Activated CD8-positive, alpha-beta T cell treated with anti-CD3 and anti-CD28 coated beads, Interleukin-2, amount 10 ng/mL, durations not matched to agents 7 days and 5 days (primary cell): Measurements from ENCODE around the gene AFF4. TPM values are rescaled to one million over a fixed set of nuclear protein-coding genes. Genes with fewer than 3 reads are reported as not detected.
A peak's percentile ranks its signal among the peaks of the same experiment; 100 is the strongest.
"Not testable (repeated sequence)": the region's sequence is repeated elsewhere in the genome, so short reads cannot be mapped to it uniquely, and the experiment has no call there.

ENCODE experiments used
- ATAC-seq: fragments of 150-1000 bp; cut with Tn5 transposase; one replicate; pipeline ENCODE4 v1.10.0; 2021; ENCODE audit warnings: moderate library complexity
- CTCF ChIA-PET: fragments of 350-600 bp; sonication (Branson Sonifier 250); formaldehyde crosslinking; loops from one replicate; lab custom pipeline; 2021; ENCODE audit warnings: antibody characterized with exemption; lab: Charles Lee
- POLR2A ChIA-PET: fragments of 350-600 bp; sonication (Branson Sonifier 250); formaldehyde crosslinking; loops from one replicate; lab custom pipeline; 2021; ENCODE audit warnings: antibody characterized with exemption; lab: Charles Lee
- DNase-seq: peaks from one replicate; pipeline ENCODE4 v3.0.0-alpha.2; 2020
- H3K27ac Mint-ChIP-seq: one replicate; pipeline ENCODE4 v1.8.0; 2021; ENCODE audit warnings: mild to moderate bottlenecking, mixed read lengths
- H3K27me3 Mint-ChIP-seq: one replicate; pipeline ENCODE4 v1.8.0; 2021; ENCODE audit warnings: low read depth, mixed read lengths
- H3K36me3 Mint-ChIP-seq: one replicate; pipeline ENCODE4 v1.8.0; 2021; ENCODE audit warnings: low read depth, mixed read lengths
- H3K4me1 Mint-ChIP-seq: one replicate; pipeline ENCODE4 v1.8.0; 2021; ENCODE audit warnings: low read depth, mixed read lengths
- H3K4me3 Mint-ChIP-seq: one replicate; pipeline ENCODE4 v1.8.0; 2021; ENCODE audit warnings: mild to moderate bottlenecking, mixed read lengths
- H3K9me3 Mint-ChIP-seq: one replicate; pipeline ENCODE4 v1.8.0; 2022; ENCODE audit warnings: mixed read lengths; ENCODE audit not compliant: insufficient read depth
- total RNA-seq, 2 experiments: library from RNA; stranded (reverse); gene quantifications; one replicate each; pipeline ENCODE4 v1.2.3, GENCODE V29; 2021

AFF4 gene, protein sequence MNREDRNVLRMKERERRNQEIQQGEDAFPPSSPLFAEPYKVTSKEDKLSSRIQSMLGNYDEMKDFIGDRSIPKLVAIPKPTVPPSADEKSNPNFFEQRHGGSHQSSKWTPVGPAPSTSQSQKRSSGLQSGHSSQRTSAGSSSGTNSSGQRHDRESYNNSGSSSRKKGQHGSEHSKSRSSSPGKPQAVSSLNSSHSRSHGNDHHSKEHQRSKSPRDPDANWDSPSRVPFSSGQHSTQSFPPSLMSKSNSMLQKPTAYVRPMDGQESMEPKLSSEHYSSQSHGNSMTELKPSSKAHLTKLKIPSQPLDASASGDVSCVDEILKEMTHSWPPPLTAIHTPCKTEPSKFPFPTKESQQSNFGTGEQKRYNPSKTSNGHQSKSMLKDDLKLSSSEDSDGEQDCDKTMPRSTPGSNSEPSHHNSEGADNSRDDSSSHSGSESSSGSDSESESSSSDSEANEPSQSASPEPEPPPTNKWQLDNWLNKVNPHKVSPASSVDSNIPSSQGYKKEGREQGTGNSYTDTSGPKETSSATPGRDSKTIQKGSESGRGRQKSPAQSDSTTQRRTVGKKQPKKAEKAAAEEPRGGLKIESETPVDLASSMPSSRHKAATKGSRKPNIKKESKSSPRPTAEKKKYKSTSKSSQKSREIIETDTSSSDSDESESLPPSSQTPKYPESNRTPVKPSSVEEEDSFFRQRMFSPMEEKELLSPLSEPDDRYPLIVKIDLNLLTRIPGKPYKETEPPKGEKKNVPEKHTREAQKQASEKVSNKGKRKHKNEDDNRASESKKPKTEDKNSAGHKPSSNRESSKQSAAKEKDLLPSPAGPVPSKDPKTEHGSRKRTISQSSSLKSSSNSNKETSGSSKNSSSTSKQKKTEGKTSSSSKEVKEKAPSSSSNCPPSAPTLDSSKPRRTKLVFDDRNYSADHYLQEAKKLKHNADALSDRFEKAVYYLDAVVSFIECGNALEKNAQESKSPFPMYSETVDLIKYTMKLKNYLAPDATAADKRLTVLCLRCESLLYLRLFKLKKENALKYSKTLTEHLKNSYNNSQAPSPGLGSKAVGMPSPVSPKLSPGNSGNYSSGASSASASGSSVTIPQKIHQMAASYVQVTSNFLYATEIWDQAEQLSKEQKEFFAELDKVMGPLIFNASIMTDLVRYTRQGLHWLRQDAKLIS
- total RNA-seq = 10 to 100 TPM; 27.2 to 30.3 TPM

DNA sequence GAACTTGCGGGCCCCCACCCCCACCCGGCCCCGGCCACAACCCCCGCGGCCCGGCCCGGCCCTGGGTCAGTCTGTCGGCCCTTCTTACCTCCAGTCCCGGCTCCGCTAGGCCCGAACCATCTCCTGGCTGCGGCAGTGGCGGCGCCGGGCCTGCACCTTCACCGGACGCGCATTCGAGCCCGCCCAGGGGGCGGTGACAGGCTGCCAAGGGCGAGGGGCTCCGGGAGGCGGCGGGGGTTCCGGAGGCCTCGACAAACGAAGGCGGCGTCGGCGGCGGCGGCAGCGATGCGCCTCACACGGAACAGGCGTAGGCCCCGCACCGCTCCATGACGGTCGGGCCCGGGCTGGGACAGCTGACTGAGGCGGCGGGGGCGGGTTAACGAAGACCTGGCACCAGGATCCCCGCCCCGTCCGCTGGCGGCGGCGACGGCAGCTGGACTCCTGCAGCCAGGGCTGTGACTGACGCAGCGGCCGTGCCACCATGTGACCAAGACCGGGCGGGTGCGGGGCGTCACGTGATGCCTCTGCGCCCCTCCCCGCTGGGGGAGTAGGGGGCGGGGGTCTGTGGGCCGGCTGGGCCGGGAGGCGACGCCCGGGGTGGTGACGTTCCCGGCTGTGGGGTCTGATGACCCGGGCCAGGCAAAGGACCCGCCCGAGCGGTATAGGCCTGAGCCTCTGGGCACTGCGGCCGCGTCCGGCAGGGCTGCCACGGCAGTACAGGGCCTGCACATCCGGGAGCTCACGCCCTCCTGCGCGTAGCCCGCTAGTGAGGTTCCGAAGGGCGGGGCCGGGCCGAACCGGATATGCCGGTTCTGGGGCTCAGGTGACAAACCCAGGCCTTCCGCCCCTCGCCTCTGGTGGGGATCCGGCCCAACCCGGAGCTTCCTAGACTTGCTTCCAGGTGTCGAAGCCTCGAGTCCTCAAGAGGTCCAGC lies at the start of gene AFF4:
TSS of gene AFF4 (minus strand) at position 464 of the 934 bp plus-strand sequence. CDS start 26,445 bp downstream, outside the sequence.
- peak within 1 kb of the TSS; percentile 96 for H3K4me3 Mint-ChIP-seq
- ChIA-PET CTCF (interaction anchor here (0.6 to 0.9 kb wide), 2 partner anchors 44 to 121 kb away, joined by 3 read pairs; no protein-coding TSS in a partner anchor), POLR2A (interaction anchor here (0.6 to 2.8 kb wide), 10 partner anchors 9 to 97 kb away, joined by 3 to 36 read pairs (median 4); partner anchors contain the start of genes GDF9, HSPA4 and UQCRQ)
- no peaks in the 10 kb centered on the region for H3K27me3 Mint-ChIP-seq
- ATAC-seq = peak; percentile 88
- peaks cover 12% of the 10 kb centered on the region for H3K36me3 Mint-ChIP-seq
- H3K27ac Mint-ChIP-seq = peak within 1 kb of the TSS; percentile 97
- peak; percentile 88 for DNase-seq
- H3K4me1 Mint-ChIP-seq = peaks cover 19% of the 10 kb centered on the region
- H3K9me3 Mint-ChIP-seq = no peaks in the 10 kb centered on the region

DNA sequence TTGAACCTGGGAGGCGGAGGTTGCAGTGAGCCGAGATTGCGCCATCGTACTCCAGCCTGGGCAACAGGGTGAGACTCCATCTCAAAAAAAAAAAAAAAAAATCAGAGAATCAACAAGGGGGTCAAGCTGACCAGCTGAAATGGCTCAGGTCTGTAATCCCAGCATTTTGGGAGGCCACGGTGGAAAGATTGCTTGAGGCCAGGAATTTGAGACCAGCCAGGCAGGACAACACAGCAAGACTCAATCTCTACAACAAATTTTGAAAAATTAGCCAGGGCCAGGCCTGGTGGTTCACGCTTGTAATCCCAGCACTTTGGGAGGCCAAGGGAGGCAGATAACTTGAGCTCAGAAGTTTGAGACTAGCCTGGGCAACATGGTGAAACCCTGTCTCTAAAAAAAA lies 45.0 kb upstream of the AFF4 start:
- CTCF ChIA-PET = not testable (repeated sequence)

DNA sequence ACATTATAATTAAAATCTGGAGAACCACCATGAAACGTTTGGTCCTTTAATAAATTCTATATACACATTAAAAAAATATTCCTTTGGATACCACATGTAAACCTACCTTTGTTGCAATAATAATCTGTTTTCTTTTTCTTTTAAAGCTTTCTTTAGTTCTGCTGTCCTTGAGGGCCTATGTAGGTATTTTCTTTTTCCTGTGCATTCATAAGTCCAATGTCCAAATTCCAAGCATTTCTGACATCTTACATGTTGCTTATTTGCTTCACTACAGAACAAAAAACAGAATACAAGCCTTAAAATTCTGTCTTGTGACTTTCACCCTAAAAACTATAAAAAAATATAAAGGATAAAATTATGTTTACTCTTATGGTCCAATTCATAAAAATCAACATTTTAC lies 43.2 kb upstream of the AFF4 start:
- ATAC-seq (no peak), DNase-seq (no peak)
- CTCF ChIA-PET = no interaction called here
- POLR2A ChIA-PET = no interaction called here
- Mint-ChIP-seq H3K27me3 (no peaks in the 10 kb centered on the region), H3K27ac (no peak overlapping the region), H3K4me1 (no peaks in the 10 kb centered on the region), H3K9me3 (no peaks in the 10 kb centered on the region), H3K36me3 (peaks cover 21% of the 10 kb centered on the region), H3K4me3 (no peak overlapping the region)

More for the DNA sequence above, 45.0 kb upstream of the AFF4 start:
- H3K9me3 Mint-ChIP-seq, H3K4me1 Mint-ChIP-seq, H3K27me3 Mint-ChIP-seq, H3K4me3 Mint-ChIP-seq, ATAC-seq, DNase-seq, H3K27ac Mint-ChIP-seq: not testable (repeated sequence)
- peaks cover 16% of the 10 kb centered on the region for H3K36me3 Mint-ChIP-seq
- POLR2A ChIA-PET = interaction anchor here (1.0 kb wide), 1 partner anchor 17 kb away, joined by 5 read pairs; the partner anchor contains the start of gene ZCCHC10

DNA sequence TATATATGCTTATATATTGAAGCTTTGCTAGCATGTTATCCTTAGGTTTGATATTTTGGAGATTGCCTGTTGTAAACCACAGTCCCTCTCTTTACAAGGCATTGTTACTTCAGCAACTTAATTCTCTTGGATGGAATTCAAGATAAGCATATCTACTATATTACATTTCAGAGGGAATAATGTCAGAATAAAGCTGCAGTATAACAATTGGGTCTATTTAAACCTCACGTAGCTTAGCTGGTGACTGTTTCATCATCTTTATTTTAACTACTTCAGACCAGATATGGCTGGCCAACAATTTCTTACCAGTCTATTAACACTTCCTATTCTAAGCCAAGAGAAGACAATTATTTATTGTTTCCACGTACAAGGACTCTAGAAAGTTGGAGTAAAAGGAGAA lies 35.8 kb upstream of the AFF4 start:
- Mint-ChIP-seq H3K36me3 (peaks cover 17% of the 10 kb centered on the region), H3K27me3 (no peaks in the 10 kb centered on the region), H3K9me3 (no peaks in the 10 kb centered on the region), H3K27ac (no peak overlapping the region), H3K4me1 (peaks cover 1% of the 10 kb centered on the region), H3K4me3 (no peak overlapping the region)
- CTCF ChIA-PET = no interaction called here
- DNase-seq = no peak
- ATAC-seq = no peak
- POLR2A ChIA-PET = no interaction called here

DNA sequence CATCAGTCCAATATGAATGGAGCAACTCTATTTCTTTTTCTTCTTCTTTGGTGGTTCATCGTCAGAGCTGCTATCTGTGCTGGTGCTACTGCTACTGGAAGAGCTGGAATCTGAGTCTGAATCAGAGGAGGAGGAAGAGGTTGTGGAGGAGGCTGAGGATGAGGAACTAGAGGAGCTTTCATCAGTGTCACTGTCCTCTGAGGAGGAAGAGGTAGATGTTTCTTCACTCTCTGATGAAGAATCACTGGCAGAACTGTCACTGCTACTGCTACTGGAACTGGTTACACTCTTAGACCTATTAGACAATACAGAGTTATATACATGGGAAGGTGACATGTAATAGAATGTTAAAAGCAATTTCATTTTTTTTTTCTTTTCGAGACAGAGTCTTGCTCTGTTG lies 35.1 kb upstream of the AFF4 start:
- Mint-ChIP-seq H3K27ac (no peak overlapping the region), H3K27me3 (no peaks in the 10 kb centered on the region), H3K4me1 (peaks cover 3% of the 10 kb centered on the region), H3K4me3 (no peak overlapping the region), H3K9me3 (no peaks in the 10 kb centered on the region), H3K36me3 (peaks cover 17% of the 10 kb centered on the region)
- no peak for DNase-seq
- ATAC-seq = no peak
- CTCF ChIA-PET = no interaction called here
- POLR2A ChIA-PET = no interaction called here

DNA sequence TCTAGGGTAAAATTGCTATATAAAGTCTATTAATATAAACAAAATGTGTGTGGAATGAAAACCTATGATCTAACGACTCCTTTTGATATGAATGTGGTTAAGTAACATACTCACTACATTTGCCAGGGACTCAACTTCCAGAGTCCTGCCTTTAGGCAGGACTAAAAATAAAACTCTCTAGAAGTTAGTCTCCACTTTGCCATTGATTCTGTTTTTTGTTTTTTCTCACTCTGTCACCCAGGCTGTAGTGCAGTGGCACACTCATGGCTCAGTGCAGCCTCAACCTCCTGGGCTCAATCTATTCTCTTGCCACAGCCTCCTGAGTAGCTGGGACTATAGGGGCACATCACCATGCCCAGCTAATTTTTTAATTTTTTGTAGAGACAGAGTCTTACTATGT lies 32.9 kb upstream of the AFF4 start:
- DNase-seq (no peak), ATAC-seq (no peak)
- Mint-ChIP-seq H3K27me3 (no peaks in the 10 kb centered on the region), H3K27ac (no peak overlapping the region), H3K9me3 (no peaks in the 10 kb centered on the region), H3K4me3 (no peak overlapping the region), H3K4me1 (peaks cover 3% of the 10 kb centered on the region), H3K36me3 (peaks cover 7% of the 10 kb centered on the region)
- ChIA-PET POLR2A (no interaction called here), CTCF (no interaction called here)

DNA sequence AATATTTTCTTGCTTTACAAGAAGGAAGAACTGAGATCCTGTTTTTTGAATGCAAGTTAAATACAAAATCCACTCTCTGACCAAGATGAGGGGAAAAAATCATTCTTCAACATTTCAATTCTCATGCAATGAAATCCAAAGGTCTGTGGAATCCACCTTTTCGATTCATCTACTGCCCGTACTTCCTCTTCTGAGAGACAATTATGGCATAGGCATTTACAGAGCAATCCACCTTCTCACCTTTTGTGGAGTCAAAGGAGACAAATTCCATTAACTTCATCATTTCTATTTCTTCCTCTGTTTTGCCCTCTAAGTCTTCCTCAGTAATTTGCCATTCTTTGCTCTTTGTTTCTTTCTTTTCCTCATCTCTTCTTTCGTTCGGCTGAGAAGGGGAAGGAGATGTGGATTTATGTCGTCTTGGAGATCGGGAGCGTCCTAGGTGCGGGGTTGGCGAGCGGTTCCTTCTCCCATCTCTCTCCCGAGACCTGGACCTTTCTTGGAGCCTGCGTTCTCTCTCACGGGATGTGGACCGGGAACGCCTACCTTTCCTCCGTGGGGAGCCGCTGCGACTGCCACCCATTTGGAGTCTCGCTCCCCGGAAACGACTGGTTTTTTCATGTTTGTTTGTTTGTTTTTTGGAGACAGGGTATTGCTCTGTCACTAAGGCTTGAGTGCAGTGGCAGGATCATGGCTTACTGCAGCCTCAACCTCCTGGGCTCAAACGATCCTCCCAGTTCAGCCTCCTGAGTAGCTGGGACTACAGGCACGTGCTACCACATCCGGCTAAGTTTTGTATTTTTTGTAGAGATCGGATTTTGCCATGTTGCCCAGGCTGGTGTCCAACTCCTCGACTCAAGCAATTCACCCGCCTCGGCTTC lies 24.3 kb upstream of the AFF4 start:
- Mint-ChIP-seq H3K27me3 (no peaks in the 10 kb centered on the region), H3K36me3 (no peaks in the 10 kb centered on the region)
- CTCF ChIA-PET = no interaction called here

DNA sequence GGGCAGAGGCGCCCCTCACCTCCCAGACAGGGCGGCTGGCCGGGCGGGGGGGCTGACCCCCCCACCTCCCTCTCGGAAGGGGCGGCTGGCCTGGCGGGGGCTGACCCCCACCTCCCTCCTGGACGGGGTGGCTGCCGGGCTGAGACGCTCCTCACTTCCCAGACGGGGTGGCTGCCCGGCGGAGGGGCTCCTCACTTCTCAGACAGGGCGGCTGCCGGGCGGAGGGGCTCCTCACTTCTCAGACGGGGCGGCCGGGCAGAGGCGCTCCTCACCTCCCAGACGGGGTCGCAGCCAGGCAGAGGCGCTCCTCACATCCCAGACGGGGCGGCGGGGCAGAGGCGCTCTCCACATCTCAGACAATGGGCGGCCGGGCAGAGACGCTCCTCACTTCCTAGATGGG lies 19.5 kb upstream of the AFF4 start:
- H3K27ac Mint-ChIP-seq, POLR2A ChIA-PET, H3K4me3 Mint-ChIP-seq, H3K9me3 Mint-ChIP-seq, CTCF ChIA-PET, H3K4me1 Mint-ChIP-seq, ATAC-seq, DNase-seq, H3K36me3 Mint-ChIP-seq, H3K27me3 Mint-ChIP-seq: not testable (repeated sequence)

More for the DNA sequence above, 24.3 kb upstream of the AFF4 start:
- no peak overlapping the region for H3K27ac Mint-ChIP-seq
- ATAC-seq (no peak), DNase-seq (no peak)
- POLR2A ChIA-PET = no interaction called here
- H3K9me3 Mint-ChIP-seq = no peaks in the 10 kb centered on the region
- no peaks in the 10 kb centered on the region for H3K4me1 Mint-ChIP-seq
- no peak overlapping the region for H3K4me3 Mint-ChIP-seq

DNA sequence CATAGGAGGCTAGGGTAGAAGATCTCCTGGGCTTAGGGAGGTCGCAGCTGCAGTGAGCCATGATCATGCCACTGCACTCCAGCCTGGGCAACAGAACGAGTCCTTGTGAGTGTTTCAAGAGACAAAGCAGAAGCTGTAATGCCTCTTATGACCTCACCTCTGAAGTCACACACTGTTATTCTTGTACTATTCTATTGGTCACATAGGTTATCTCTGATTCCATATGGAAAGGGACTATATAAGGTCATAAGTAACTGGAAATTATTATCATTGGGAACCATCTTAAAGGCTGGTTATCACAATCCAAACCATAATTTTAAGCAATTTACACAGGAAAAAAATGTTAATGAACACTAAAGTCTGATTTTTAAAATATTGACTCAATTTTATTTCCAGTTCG lies 17.9 kb upstream of the AFF4 start:
- ChIA-PET CTCF (no interaction called here), POLR2A (no interaction called here)
- Mint-ChIP-seq H3K4me1 (no peaks in the 10 kb centered on the region), H3K36me3 (no peaks in the 10 kb centered on the region), H3K27ac (no peak overlapping the region), H3K27me3 (no peaks in the 10 kb centered on the region), H3K4me3 (no peak overlapping the region), H3K9me3 (no peaks in the 10 kb centered on the region)
- ATAC-seq (no peak), DNase-seq (no peak)

DNA sequence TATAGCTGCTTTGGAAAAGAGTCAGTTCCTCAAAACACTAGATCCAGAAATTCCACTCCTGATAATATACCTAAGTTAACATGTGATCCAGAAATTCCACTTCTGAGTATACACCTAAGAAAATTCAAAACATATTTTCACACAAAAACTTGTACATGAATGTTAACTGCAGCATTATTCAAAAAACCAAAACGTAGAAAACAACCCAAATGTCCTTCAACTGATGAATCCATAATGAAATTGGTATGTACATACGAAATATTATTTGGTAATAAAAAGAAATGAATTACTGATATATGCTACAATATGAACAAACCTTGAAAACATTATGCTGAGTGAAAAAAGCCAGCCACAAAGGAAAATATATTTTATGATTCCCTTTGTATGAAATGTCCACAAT lies 16.5 kb upstream of the AFF4 start:
- Mint-ChIP-seq H3K9me3 (no peaks in the 10 kb centered on the region), H3K27ac (no peak overlapping the region), H3K27me3 (no peaks in the 10 kb centered on the region), H3K4me1 (no peaks in the 10 kb centered on the region), H3K4me3 (no peak overlapping the region), H3K36me3 (no peaks in the 10 kb centered on the region)
- ChIA-PET POLR2A (no interaction called here), CTCF (no interaction called here)
- ATAC-seq (no peak), DNase-seq (no peak)
